GM13977 (cell line): ENCODE data around the gene LIN9.

Experiments
- DNase-seq: peaks from one replicate; pipeline ENCODE4 v3.0.0; 2012; ENCODE audit warnings: low spot score
- in situ Hi-C: fragments of 300-500 bp; cut with MboI; formaldehyde crosslinking; loops from one replicate; pipeline ENCODE4 v1.12.0; 2022; ENCODE audit warnings: low sequenced_read_pairs, low pct_unique_long_range_greater_than_20kb, mixed read lengths, inconsistent platforms; ENCODE audit not compliant: unreplicated experiment
- TF ChIP-seq, protein P1 (sequence below): IDR thresholded peaks from 2 replicates; pipeline ENCODE4 v1.5.1; 2012; ENCODE audit warnings: mild to moderate bottlenecking, control low read depth; ENCODE audit not compliant: insufficient read depth; ENCODE audit errors: extremely low read depth, missing control alignments

Gene LIN9

DNA sequence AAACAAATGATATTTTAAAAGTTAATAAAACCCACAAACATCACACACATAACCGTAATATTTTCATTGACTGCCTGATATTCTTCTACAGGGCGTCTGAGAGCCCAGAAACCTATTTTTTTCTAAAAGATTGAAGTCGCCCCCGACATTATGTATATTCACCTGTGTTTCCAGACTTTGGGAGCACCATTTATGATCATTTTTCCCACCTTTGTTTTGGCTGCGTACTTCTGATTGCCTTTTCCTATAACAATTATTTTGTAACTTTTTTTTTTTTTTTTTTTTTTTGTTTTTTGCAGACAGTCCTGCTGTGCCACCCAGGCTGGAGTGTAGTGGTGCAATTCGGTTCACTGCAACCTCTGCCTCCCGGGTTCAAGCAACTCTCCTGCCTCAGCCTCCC, 121.6 kb downstream of the LIN9 start:
- DNase-seq = no peak
- in situ Hi-C loops = loop anchor here (5.0 kb wide), 1 partner anchor 55 kb away; no protein-coding TSS in a partner anchor
- TF ChIP-seq, protein P1, sequence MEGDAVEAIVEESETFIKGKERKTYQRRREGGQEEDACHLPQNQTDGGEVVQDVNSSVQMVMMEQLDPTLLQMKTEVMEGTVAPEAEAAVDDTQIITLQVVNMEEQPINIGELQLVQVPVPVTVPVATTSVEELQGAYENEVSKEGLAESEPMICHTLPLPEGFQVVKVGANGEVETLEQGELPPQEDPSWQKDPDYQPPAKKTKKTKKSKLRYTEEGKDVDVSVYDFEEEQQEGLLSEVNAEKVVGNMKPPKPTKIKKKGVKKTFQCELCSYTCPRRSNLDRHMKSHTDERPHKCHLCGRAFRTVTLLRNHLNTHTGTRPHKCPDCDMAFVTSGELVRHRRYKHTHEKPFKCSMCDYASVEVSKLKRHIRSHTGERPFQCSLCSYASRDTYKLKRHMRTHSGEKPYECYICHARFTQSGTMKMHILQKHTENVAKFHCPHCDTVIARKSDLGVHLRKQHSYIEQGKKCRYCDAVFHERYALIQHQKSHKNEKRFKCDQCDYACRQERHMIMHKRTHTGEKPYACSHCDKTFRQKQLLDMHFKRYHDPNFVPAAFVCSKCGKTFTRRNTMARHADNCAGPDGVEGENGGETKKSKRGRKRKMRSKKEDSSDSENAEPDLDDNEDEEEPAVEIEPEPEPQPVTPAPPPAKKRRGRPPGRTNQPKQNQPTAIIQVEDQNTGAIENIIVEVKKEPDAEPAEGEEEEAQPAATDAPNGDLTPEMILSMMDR = no peak

- TF ChIP-seq, protein P1 = no peak
- in situ Hi-C loops = loop anchor here (5.0 kb wide), 1 partner anchor 55 kb away; no protein-coding TSS in a partner anchor
- no peak for DNase-seq
These were observed 122.0 kb downstream of the LIN9 start for GRCh38 chr1:226187019-226187322.

DNA sequence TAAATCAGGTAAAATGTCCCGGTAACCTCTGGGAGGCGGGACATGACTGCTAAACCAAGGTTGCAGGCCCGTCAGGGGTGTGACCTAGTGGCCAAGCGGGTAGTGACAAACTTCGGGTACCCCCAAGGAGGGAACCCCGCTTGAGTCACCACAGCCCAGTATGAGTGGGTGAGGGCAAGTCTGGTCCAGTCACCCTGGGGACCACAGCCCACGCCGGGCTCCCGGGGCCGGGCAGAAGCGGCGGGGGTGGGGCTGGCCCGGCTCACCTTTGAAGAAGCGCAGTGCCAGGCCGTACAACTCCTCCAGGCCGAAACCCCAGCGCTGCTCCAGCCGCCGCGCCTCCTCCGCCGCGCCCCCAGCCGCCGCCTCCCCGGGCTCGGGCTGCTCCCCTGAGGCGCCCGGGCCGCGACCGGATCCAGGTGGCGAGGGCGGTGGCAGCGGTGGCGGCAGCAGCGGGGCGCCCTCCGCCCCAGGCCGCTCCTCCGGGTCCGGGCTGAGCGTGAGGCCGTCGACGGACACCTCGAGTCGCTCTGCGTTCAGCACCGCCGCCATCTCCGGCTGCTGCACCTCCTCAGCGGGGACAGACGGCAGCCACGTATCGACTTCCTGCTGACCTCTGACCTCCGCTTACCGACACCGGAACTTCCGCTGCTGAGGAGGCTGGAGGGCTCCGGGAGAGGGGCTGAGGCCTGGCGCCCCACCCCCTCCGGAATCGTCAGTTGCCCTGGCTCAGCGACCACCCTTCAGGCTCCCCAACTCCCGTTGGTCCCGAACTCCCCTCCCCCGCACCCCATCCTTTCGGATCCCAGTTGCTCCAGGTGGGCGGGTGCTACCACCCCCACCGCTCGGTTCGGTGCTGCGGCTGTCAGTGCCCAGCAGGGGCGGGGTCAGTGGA, 122.6 kb downstream of the LIN9 start, which contains the start of gene ACBD3:
TSS of gene ACBD3 (minus strand) at position 618 of the 895 bp plus-strand sequence. CDS start at position 552, 66 bp downstream.
- in situ Hi-C loops = loop anchor here (5.0 kb wide), 1 partner anchor 54 kb away; no protein-coding TSS in a partner anchor
- peak; percentile 95 for DNase-seq
- TF ChIP-seq, protein P1 = no peak

DNA sequence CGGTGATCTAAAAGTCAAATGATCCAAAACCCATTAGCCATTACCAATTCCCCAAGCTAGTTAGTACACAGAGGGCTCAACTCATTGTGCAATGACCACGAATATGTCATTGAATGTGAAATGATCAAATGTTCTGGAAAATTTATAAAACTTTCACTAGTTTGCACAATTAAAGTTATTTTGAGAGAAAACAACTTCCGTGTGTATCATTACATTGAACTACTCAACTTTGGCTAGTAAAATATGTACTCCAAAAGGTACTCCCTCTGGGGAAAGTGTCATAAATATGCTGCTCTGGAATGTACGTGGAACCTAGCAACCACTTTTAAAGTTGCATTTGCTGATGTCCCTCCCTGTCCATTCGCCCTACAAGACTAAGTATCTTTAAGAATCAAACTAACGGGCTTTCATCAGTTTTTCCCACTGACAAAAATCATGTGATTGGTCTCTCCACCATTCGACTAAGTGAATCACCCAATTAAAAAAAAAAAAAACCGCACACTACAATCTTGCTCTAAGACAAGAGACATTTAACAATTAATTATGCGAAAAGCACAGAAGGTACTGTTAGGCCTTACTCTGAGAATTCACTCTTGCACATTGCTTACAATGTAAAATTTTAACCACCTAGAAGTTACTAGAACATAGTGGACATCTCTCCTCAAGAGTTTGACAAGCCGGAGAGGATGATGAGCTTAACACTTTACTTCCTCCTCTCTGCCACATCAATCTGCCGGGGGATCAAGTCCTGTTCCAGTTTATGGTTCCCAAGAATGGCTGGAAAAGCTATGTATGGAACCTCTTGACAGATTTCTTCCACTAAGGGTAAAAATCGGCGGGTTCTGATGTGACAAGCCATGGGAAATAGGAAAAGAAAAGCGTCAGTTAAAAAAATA, 123.6 kb downstream of the LIN9 start:
- in situ Hi-C loops = loop anchor here (5.0 kb wide), 1 partner anchor 53 kb away; no protein-coding TSS in a partner anchor
- no peak for DNase-seq
- TF ChIP-seq, protein P1 = no peak

DNA sequence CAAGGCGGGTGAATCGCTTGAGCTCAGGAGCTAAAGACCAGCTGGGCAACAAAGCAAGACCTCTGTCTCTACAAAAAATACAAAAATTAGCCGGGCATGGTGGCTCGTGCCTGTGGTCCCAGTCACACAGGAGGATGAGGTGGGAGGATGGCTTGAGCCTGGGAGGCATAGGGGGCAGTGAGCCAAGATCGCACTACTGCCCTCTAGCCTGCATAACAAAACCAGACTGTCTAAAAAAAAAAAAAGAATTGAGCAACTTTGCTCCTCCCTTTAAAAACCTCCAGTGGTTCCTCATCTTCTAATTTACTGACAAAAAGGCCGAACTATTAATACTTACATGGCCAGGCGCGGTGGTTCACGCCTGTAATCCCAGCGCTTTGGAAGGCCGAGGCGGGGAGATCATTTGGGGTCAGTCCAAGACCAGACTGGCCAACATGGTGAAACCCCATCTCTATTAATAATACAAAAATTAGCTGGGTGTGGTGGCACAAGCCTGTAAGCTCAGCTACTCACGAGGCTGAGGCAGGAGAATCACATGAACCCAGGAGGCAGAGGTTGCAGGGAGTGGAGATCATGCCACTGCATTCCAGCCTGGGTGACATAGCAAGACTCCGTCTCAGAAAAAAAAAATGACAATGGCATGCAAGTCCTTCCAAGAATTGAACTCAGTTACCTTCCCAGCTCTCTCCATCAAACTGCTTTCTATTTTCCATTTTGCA, 126.8 kb downstream of the LIN9 start:
- TF ChIP-seq, protein P1 = peak; percentile 45
- in situ Hi-C loops = no loop called here
- no peak for DNase-seq
